ENCODE measurements around the gene SYNGAP1.

DNA sequence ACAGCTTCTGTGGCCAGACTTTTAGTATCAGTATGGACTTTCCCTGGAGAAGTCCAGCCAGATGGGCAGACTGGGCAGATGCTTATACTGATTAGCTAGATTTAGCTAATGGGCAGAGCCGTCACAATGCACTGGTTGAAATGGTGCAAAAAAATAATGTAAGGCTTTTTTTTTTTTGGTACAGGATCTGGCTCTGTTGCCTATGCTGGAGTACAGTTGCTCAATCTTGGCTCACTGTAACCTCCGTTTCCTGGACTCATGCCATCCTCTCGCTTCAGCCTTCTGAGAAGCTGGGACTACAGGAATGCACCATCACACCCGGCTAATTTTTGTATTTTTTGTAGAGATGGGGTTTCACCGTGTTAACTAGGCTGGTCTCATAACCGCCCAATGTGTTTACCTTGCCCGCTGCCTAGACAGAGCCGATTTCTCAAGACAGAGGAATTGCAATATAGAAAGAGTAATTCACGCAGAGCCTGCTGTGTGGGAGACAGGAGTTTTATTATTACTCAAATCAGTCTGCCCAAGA lies 44.7 kb upstream of the SYNGAP1 start:
- TF ChIP-seq, protein P1, sequence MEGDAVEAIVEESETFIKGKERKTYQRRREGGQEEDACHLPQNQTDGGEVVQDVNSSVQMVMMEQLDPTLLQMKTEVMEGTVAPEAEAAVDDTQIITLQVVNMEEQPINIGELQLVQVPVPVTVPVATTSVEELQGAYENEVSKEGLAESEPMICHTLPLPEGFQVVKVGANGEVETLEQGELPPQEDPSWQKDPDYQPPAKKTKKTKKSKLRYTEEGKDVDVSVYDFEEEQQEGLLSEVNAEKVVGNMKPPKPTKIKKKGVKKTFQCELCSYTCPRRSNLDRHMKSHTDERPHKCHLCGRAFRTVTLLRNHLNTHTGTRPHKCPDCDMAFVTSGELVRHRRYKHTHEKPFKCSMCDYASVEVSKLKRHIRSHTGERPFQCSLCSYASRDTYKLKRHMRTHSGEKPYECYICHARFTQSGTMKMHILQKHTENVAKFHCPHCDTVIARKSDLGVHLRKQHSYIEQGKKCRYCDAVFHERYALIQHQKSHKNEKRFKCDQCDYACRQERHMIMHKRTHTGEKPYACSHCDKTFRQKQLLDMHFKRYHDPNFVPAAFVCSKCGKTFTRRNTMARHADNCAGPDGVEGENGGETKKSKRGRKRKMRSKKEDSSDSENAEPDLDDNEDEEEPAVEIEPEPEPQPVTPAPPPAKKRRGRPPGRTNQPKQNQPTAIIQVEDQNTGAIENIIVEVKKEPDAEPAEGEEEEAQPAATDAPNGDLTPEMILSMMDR (IDR thresholded peaks at IDR 0.05 in 4 of 5, conservative IDR thresholded peaks at IDR 0.05 in 1 of 5), result no peak
- no peak for TF ChIP-seq POLR2A (IDR thresholded peaks at IDR 0.05)

Data from gastrocnemius medialis (tissue), 4 donors.